HG03354 (cell line): ENCODE measurements around the gene SNPH.
"Not testable (repeated sequence)": the region's sequence is repeated elsewhere in the genome, so short reads cannot be mapped to it uniquely, and the experiment has no call there.

Experiments
- ATAC-seq: cut with Tn5 transposase; IDR thresholded peaks from one replicate; pipeline ENCODE4 v1.9.1; 2021; ENCODE audit warnings: mild to moderate bottlenecking; ENCODE audit not compliant: unreplicated experiment, poor library complexity, severe bottlenecking

Gene SNPH

DNA sequence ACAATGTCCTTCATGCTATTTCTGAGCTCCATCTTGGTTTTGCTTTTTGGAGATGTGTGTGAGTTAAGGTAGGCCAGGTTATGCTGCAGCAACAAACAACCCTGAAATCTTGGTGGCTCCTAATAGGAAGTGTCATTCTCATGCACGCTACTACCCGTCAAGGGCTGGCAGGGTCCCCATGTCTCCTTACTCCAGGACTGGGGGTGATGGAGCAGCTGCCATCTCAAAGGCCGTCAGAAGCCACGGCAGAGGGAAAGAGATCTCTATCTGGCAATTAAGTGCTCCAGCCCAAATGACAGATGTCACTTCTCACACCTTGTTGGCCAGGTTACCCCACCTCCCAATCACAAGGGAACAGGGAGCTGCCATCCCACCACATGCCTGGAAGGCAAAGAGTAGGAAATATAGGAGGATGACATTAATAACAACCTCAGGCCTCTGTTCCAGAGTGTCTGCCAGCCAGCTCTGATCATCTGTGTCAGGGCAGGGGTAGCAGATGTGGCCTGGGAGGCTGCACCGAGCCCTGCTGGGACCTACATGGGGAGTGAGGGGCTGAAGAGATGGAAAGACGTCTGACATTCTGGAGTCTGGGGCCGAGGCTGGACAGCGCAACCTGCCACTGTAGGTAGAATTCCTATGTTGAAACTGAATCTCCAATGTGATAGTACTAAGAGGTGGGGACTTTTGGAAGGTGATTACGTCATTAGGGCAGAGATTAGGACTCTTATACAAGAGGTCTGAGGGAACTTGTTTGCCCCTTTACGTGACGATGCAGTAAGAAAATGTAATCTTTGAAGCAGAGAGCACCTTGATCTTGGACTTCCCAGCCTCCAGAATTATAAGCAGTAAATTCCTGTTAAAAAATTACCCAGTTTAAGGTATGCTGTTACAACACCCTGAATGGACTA lies 67.6 kb downstream of the SNPH start:
- ATAC-seq: no peak

- no peak for ATAC-seq
These were observed 68.3 kb downstream of the SNPH start for GRCh38 chr20:1334370-1334731.

- ATAC-seq: no peak
These were observed 68.7 kb downstream of the SNPH start for GRCh38 chr20:1334761-1335160.

- ATAC-seq: no peak
These were observed 70.0 kb downstream of the SNPH start for GRCh38 chr20:1335961-1336698.

DNA sequence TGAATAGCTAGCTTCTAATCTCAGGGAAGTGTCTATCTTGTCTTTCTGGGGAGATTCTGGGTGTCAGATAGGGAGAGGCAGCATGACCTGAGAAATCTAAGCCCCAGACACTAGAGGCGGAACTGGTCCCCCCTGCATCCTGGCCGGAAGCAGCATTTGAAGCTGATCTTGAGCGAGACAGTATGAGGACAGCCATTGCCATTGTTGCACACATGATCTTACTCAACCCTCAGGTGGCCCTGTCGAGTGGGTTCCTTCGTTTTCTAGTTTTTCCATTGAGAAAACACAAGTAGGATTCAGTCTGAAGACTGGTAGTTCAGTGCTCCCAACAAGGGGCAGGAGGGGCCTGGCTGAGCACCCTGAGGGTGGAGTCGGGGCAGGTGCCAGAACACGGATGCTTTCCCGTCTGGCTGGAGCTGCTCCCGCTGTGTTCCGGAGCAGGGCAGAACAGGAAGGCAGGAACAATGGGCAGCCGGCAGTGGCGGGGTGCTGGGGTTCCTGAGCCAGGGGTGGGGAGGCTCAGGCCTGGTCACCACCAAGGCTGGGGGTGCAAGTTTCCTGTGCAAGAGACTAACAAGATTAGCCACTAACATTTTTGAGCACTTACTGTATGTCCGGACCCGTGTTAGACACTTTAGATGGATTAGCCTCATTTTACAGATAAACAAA lies 70.7 kb downstream of the SNPH start:
- ATAC-seq: no peak

DNA sequence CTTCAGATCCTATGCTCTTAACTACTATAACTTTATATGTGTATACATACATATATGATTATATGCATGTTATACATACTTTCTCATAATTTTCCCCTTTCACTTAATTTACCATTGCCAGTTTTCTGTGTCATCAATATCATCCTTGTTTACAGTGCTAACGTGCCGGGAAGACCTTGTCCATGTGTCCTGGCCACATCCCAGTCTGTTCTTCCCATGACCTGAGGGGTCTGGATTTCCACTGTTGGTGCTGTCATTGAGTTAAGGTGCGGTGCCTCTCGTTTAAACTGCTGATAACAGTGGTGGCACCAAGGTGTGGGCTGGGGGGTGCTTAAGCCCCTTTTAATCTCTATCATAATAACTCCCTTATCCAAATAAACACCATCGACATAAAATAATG lies 71.3 kb downstream of the SNPH start:
- ATAC-seq: no peak

DNA sequence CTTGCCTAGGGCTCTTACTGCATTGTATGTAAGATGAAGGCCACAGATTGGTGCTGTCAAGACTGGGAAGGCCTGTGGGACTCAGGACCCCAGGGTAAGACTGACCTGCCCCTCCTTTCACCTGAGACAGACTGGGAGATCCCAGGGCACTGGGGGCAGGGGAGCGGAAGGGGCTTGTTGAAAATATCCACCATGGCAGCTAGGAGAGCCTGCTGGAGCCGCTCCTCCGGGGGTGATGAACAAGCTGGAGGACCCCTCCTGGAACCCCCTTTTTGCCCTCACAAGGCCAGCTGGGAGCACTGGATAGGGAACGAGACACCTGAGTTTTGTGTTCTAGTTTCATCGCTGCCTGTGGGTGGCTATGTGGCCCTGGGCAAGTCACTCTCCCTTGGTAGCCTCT lies 72.0 kb downstream of the SNPH start:
- ATAC-seq: no peak

DNA sequence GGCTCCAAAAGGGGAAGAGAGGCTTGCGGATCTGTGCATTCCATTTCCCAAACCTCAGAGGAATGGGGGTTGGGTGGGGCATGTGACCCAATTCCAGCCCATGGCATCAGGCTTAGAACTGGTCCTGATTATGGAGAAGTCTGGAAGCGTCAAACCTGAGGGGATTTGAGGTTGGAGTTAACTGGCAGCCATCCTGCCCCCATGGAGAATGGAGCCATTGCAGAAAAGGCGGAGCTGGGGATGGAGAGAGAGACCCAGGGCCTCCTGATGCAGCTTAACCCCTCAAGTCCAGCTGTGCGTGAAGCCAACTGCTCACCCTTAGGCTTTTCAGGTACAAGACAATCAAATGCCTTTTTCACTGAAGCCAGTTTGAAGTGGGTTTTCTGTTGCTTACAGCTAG lies 72.7 kb downstream of the SNPH start:
- ATAC-seq: no peak

- ATAC-seq: no peak
These were observed 75.6 kb downstream of the SNPH start for GRCh38 chr20:1341561-1342265.

GRCh38 chr20:1343446-1344124 lies 77.5 kb downstream of the SNPH start:
- not testable (repeated sequence) for ATAC-seq

DNA sequence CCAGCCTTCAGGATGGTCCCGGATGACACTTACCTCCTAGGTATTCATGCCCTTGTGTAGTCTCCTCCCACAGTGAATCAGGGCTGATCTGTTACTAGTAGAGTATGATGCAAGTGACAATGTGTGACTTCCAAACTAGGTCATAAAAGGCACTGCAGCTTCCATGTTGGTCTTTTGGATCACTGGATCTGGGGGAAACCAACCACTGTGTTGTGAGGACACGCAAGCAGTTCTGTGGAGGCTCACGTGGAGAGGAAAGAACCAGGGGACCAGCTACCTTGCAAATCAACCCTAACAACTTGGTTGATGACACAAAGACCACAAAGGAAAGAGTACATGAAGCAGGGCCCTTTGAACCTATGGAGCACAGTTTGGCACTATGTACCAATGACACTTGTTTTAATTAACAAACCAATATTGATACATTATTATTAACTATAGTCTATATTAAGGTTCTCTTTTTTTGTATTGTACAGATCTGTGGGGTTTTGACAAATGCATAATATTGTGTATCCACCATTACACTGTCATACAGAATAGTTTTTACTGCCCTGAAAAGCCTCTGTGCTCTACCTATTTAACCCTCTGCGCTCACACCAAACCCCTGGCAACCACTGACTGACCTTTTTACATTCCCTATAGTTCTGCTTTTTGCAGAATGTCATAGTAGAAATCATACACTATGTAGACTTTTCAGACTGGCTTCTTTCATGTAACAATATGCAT lies 79.1 kb downstream of the SNPH start:
- ATAC-seq: no peak

- no peak for ATAC-seq
These were observed 79.6 kb downstream of the SNPH start for GRCh38 chr20:1345756-1346093.

GRCh38 chr20:1346315-1346969 lies 80.3 kb downstream of the SNPH start:
- ATAC-seq: no peak

GRCh38 chr20:1353956-1354355 lies 87.9 kb downstream of the SNPH start:
- ATAC-seq: no peak

- ATAC-seq: no peak
These were observed 92.0 kb downstream of the SNPH start for GRCh38 chr20:1357921-1358671.
